SH-SY5Y (cell line): Measurements from ENCODE around the gene CCDC88B.

Experiments
- GATA2 ChIP-seq: IDR thresholded peaks from 2 replicates; pipeline ENCODE4 v1.6.1; 2011; ENCODE audit warnings: mild to moderate bottlenecking, low read depth, low read length
- GATA3 ChIP-seq: IDR thresholded peaks from 2 replicates; pipeline ENCODE4 v1.6.1; 2011; ENCODE audit warnings: low read depth, mild to moderate bottlenecking, low read length, moderate library complexity

CCDC88B gene

GRCh38 chr11:64339754-64340408 lies at the start of gene CCDC88B:
TSS of gene CCDC88B (plus strand) at chr11:64340204. CDS start at chr11:64340267, 63 bp downstream.
- TF ChIP-seq GATA2 (no peak), GATA3 (no peak)

GRCh38 chr11:64290352-64291261 lies 49.4 kb upstream of the CCDC88B start:
- no peak for TF ChIP-seq GATA2
- TF ChIP-seq GATA3 = no peak

- TF ChIP-seq GATA3 (no peak), GATA2 (peak; percentile 60)
Measured at GRCh38 chr11:64291262-64291751, 48.7 kb upstream of the CCDC88B start, which contains the start of gene KCNK4. TSS of gene KCNK4 (plus strand) at chr11:64291302. CDS start at chr11:64293019, 1,717 bp downstream.

GRCh38 chr11:64291752-64292459 lies 48.1 kb upstream of the CCDC88B start:
- TF ChIP-seq GATA2 = no peak
- TF ChIP-seq GATA3 = no peak

GRCh38 chr11:64292460-64293254 lies 47.3 kb upstream of the CCDC88B start:
- TF ChIP-seq GATA3 (no peak), GATA2 (no peak)

GRCh38 chr11:64294774-64295173 lies 45.2 kb upstream of the CCDC88B start:
- TF ChIP-seq GATA3 (no peak), GATA2 (no peak)

GRCh38 chr11:64295760-64296159 lies 44.2 kb upstream of the CCDC88B start:
- no peak for TF ChIP-seq GATA2
- TF ChIP-seq GATA3 = no peak

- TF ChIP-seq GATA2 = no peak
- TF ChIP-seq GATA3 = no peak
Measured at GRCh38 chr11:64296236-64296635, 43.8 kb upstream of the CCDC88B start.

GRCh38 chr11:64296830-64297698 lies 42.9 kb upstream of the CCDC88B start:
- no peak for TF ChIP-seq GATA3
- no peak for TF ChIP-seq GATA2

GRCh38 chr11:64297699-64298358 lies 42.2 kb upstream of the CCDC88B start:
- TF ChIP-seq GATA2 (no peak), GATA3 (no peak)

- no peak for TF ChIP-seq GATA3
- TF ChIP-seq GATA2 = no peak
Measured at GRCh38 chr11:64298966-64299846, 40.8 kb upstream of the CCDC88B start.

- TF ChIP-seq GATA3 (no peak), GATA2 (no peak)
Measured at GRCh38 chr11:64299847-64300648, 40.0 kb upstream of the CCDC88B start, which contains the start of gene CATSPERZ. TSS of gene CATSPERZ (plus strand) at chr11:64300358. CDS start at chr11:64300411, 53 bp downstream.
